Measurements from ENCODE around the gene AFAP1L1.

Gene AFAP1L1

DNA sequence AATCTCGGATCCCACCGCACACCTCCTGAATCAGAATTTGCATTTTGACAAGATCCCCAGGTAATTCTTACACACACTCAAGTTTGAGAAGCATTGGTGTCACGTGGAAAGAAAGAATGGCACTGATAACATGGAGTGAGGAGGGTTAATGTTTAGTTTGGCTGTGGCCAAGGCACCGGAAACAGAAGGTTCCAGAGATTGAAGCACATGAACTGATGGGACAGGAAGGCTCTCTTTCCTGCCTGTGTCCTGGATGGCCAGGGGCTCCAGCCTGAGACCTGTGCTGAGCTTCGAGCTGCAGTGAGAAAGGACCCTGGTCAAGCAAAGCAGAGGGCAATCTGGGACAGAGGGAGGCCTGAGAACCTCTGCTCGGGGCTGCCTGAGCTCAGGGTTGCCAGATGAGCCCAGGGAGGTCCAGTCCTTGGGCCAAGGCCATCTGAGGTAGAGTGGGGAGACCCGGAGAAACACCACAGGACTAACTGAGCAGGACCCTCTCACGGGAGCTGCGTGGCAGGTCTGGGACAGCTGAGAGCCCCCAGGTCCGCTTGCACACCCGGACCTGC, 27.3 kb downstream of the AFAP1L1 start:
- H3K4me3 ChIP-seq (ENCODE audit: low read depth, low read length) = no peak overlapping the region
- TF ChIP-seq, protein P1, sequence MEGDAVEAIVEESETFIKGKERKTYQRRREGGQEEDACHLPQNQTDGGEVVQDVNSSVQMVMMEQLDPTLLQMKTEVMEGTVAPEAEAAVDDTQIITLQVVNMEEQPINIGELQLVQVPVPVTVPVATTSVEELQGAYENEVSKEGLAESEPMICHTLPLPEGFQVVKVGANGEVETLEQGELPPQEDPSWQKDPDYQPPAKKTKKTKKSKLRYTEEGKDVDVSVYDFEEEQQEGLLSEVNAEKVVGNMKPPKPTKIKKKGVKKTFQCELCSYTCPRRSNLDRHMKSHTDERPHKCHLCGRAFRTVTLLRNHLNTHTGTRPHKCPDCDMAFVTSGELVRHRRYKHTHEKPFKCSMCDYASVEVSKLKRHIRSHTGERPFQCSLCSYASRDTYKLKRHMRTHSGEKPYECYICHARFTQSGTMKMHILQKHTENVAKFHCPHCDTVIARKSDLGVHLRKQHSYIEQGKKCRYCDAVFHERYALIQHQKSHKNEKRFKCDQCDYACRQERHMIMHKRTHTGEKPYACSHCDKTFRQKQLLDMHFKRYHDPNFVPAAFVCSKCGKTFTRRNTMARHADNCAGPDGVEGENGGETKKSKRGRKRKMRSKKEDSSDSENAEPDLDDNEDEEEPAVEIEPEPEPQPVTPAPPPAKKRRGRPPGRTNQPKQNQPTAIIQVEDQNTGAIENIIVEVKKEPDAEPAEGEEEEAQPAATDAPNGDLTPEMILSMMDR (IDR thresholded peaks at IDR 0.05; ENCODE audit: low read depth, low read length) = no peak

DNA sequence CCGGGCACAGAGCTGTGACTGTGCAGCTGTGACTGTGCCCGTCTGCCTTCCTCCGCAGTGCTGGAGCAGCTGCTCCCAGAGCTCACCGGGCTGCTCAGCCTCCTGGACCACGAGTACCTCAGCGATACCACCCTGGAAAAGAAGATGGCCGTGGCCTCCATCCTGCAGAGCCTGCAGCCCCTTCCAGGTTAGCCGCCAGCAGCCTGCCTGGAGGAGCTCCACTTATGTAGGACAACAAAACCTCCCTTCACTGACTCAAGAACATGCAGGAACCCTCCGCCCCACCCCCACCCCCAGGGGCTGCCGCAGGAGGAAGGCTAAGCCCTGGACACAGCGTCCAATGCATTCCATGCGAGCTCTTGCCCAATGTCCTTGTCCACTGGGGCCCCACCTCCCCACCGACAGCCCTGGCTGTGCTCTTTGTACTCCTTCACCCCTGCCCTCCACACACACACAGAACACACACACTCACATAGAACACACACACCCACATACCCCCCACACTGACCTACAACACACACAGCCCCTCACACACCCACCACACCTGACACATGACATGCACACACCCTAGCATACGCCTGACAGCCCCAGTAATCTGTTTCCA, 27.9 kb downstream of the AFAP1L1 start:
- H3K4me3 ChIP-seq (ENCODE audit: low read depth, low read length) = no peak overlapping the region
- TF ChIP-seq, protein P1 (IDR thresholded peaks at IDR 0.05; ENCODE audit: low read depth, low read length) = no peak

DNA sequence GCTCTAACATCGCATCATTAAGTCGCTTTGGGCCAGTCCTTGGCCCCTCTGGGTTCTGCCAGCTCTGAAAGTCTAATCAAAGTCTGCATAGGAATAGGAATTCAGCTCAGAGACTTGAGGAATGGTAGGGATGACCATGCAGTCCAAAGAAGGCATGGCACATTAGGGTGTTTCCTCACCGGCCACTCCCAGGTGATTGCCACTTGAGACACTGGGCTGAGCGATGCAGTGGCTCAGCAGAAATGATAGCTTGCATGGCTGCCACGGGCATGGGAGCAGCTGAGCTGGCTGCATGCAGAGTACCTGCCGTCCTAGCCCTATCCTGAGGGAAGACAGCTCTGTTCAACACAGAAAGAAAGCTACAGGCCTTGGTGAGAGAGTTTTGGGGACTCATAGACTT, 28.8 kb downstream of the AFAP1L1 start:
- H3K4me3 ChIP-seq (ENCODE audit: low read depth, low read length) = no peak overlapping the region

DNA sequence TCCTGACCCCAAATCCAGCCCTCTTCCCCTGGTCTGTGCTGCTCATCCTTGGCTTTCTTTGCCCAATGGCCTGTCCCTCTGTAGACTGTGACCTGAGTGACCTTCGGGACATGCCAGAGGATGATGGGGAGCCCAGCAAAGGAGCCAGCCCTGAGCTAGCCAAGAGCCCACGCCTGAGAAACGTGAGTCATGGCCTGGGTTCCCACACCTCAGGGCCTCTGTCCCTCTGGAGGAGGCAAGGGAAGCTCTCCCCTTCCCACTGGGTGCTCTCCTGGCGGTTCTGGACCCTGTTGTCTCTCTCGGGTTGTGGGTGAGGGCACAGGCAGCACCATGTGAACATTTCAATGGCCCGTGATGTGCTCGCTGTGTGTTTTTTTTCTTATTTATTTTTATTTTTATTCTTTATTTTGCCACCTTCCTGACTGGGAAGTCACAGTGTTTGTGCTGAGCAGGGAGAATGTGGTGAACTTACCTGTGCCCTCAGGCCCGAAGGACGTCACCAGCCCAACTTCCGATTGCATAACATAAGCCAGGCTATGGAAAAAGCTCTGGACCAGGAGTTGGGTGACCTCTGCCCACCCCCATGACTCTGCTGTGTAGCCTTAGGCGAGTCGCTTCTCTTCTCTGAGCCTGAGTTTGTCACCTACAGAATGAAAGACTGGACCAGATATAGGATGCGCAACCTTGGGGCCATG, 29.5 kb downstream of the AFAP1L1 start:
- no peak overlapping the region for H3K4me3 ChIP-seq (ENCODE audit: low read depth, low read length)
- TF ChIP-seq, protein P1 (IDR thresholded peaks at IDR 0.05; ENCODE audit: low read depth, low read length) = no peak

More for the DNA sequence above, 28.8 kb downstream of the AFAP1L1 start:
- TF ChIP-seq, protein P1 (IDR thresholded peaks at IDR 0.05; ENCODE audit: low read depth, low read length) = no peak

DNA sequence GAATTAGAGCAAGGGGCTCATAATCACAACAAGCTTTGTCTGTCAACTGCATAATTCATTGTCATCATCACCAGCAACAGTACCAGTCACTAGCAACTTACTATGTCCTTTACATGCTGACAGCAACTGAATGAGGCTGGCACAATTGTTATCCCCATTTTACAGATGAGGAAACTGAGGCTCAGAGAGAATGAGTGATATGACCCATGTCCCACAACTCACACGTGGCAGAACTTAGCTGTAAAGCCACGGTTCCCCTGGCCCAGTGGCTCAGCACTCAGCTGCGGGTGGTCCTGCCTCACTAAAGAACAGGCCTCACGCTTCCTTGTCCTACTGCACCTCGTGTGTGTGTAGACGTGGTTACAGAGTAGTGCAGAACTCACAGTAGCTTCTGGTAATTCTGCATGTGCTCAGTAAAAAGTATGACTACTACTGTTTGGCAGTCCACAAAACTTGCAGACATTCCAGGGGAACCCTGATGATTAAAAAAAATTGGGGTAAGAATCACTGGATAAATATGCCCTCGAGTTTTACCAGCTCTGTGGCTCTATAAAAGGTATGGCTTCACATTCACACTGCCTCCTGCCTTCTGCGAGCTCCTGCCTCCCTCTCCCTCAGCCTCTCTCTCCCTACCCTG, 30.2 kb downstream of the AFAP1L1 start:
- TF ChIP-seq, protein P1 (IDR thresholded peaks at IDR 0.05; ENCODE audit: low read depth, low read length) = no peak
- H3K4me3 ChIP-seq (ENCODE audit: low read depth, low read length) = no peak overlapping the region

DNA sequence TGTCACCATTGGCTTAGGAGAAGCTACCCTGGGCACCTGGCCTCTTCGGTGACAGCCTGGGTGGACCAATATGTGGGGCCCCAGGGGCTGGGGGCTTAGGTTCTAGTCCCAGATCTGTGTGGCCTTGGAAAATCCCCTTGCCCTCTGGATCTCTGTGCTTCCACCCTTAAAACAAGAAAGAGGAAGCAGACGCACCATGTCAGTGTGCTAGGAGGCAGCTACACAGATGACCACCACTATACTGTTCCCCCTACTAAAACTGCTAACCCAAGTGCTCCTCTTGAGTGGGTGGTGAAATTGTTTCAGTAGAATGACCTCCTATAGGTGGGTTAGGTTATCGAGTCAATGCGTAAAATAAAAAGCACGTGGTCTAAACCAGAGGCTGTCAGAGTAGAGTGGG, 31.0 kb downstream of the AFAP1L1 start:
- TF ChIP-seq, protein P1 (IDR thresholded peaks at IDR 0.05; ENCODE audit: low read depth, low read length) = no peak
- H3K4me3 ChIP-seq (ENCODE audit: low read depth, low read length) = no peak overlapping the region

DNA sequence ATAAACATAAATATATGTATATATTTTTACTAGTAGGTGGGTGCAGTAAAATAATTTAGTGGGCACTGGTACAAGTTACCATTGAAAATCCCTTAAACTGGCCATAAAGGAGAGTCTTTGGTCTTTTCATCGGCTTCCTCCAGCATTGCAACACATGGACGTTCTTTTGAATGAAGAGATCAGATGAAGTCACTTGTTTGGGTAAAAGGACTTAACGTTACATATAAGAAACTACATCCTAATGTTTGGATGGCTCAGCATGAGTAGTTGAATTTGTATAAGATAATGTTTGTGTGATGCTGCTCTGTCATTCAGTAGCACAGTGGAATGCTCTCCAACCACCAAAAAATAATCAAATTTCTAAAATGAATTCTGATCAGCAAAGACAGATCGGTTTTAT, 31.6 kb downstream of the AFAP1L1 start:
- no peak overlapping the region for H3K4me3 ChIP-seq (ENCODE audit: low read depth, low read length)
- TF ChIP-seq, protein P1 (IDR thresholded peaks at IDR 0.05; ENCODE audit: low read depth, low read length) = no peak
